ENCODE data around the gene TRMT44. TPM values are rescaled to one million over a fixed set of nuclear protein-coding genes. Genes with fewer than 3 reads are reported as not detected.
A peak's percentile ranks its signal among the peaks of the same experiment; 100 is the strongest.

TRMT44 gene, protein sequence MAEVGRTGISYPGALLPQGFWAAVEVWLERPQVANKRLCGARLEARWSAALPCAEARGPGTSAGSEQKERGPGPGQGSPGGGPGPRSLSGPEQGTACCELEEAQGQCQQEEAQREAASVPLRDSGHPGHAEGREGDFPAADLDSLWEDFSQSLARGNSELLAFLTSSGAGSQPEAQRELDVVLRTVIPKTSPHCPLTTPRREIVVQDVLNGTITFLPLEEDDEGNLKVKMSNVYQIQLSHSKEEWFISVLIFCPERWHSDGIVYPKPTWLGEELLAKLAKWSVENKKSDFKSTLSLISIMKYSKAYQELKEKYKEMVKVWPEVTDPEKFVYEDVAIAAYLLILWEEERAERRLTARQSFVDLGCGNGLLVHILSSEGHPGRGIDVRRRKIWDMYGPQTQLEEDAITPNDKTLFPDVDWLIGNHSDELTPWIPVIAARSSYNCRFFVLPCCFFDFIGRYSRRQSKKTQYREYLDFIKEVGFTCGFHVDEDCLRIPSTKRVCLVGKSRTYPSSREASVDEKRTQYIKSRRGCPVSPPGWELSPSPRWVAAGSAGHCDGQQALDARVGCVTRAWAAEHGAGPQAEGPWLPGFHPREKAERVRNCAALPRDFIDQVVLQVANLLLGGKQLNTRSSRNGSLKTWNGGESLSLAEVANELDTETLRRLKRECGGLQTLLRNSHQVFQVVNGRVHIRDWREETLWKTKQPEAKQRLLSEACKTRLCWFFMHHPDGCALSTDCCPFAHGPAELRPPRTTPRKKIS
- 14.3 TPM for polyA plus RNA-seq (2013)

DNA sequence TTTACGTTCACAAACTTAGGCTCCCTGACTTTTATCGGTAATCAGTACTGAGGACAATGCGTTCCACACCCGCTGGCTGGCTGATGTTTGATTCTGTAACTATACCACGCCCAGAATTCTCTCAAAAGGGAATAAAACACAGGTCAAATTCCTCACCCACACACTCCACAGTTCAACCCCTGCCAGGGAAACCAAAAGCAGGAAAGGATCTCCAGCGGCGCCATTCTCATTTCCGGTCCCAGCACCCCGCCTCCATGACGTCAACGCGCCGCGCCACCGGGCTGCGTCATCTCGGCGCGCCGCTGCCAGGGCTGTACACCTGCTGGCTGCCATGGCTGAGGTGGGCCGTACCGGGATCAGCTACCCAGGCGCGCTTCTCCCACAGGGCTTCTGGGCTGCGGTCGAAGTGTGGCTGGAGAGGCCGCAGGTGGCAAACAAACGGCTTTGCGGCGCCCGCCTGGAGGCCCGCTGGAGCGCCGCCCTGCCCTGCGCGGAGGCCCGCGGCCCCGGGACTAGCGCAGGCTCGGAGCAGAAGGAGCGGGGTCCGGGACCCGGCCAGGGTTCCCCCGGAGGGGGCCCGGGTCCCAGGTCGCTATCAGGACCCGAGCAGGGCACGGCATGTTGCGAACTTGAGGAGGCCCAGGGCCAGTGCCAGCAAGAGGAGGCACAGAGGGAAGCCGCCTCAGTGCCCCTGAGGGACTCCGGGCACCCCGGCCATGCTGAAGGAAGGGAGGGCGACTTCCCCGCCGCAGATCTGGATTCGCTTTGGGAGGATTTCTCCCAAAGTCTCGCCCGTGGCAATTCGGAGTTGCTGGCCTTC is at the start of gene TRMT44, which contains the start of gene ACOX3:
TSS of gene TRMT44 (plus strand) at position 286 of the 820 bp plus-strand sequence. CDS start at position 332, 46 bp downstream.
TSS of gene ACOX3 (minus strand) at position 232 of the 820 bp plus-strand sequence. CDS start 24,202 bp downstream, outside the sequence.
- 0% methylated on average over 58 of the region's 60 CpGs for WGBS (ENCODE audit: insufficient coverage)
- peaks cover 9 to 40% (median 26%) of the 10 kb centered on the region in 4 experiments for H3K4me1 ChIP-seq (ENCODE audit: control extremely low read depth in 1 of 4, control insufficient read depth in 4 of 4, insufficient read depth in 4 of 4, low read length in 3 of 4)
- ChIA-PET CTCF (interaction anchor here (1.0 to 3.0 kb wide), 4 partner anchors 12 to 199 kb away, joined by 3 to 16 read pairs (median 4); no protein-coding TSS in a partner anchor), POLR2A (interaction anchor here (1.4 kb wide), 2 partner anchors 12 to 31 kb away, joined by 3 to 4 read pairs; no protein-coding TSS in a partner anchor)
- peak within 1 kb of the TSS; percentile 78 to 100 (median 98) for H3K4me3 ChIP-seq (ENCODE audit: control insufficient read depth in 1 of 7, extremely low read depth in 1 of 7, insufficient read depth in 4 of 7, low read depth in 2 of 7, low read length in 6 of 7)
- H3K36me3 ChIP-seq (ENCODE audit: control insufficient read depth in 4 of 4, insufficient read depth in 4 of 4, low read length in 3 of 4), result peaks cover 0 to 5% (median 2%) of the 10 kb centered on the region in 4 experiments
- H3K27ac ChIP-seq (ENCODE audit: insufficient read depth in 1 of 2, low read depth in 1 of 2, low read length in 2 of 2, poor library complexity in 1 of 2, severe bottlenecking in 2 of 2), result peak within 1 kb of the TSS; percentile 95 to 98
- no peaks in the 10 kb centered on the region for H3K27me3 ChIP-seq (replicated peaks in 2 of 5; ENCODE audit: control insufficient read depth in 4 of 5, insufficient read depth in 5 of 5, low read length in 4 of 5)
- H3K9me3 ChIP-seq (ENCODE audit: control extremely low read depth in 1 of 5, control insufficient read depth in 4 of 5, insufficient read depth in 2 of 5, low read depth in 1 of 5, low read length in 4 of 5), result peaks cover 0 to 2% (median 0%) of the 10 kb centered on the region in 5 experiments
- DNase-seq, result peak; percentile 92 to 94 (median 93)

DNA sequence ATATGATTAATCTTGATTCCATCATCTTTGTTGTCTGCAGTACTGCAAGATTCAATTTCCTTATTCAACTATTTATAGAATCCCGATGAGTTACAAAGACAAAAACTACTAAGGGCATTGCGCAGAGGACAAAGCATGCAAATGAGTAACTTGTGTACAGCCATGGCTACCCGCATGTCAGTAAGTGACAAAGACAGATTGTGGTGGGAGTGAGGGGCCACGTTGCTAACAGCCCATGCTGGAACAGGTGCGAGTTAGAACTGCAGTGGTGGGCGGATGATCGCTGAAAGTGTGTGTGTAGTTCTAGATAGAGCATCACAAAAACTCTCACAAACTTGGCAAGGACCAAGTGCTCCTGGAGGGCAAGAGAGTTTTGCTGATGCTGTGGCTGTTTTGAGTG is 49.5 kb upstream of the TRMT44 start:
- H3K4me3 ChIP-seq (ENCODE audit: control insufficient read depth in 1 of 7, extremely low read depth in 1 of 7, insufficient read depth in 4 of 7, low read depth in 2 of 7, low read length in 6 of 7), result no peak overlapping the region
- CTCF ChIA-PET, result interaction anchor here (1.0 to 1.6 kb wide), 3 partner anchors 11 to 149 kb away, joined by 3 to 8 read pairs (median 5); no protein-coding TSS in a partner anchor
- POLR2A ChIA-PET, result no interaction called here
- no peak overlapping the region for H3K27ac ChIP-seq (ENCODE audit: insufficient read depth in 1 of 2, low read depth in 1 of 2, low read length in 2 of 2, poor library complexity in 1 of 2, severe bottlenecking in 2 of 2)
- no peaks in the 10 kb centered on the region for H3K4me1 ChIP-seq (ENCODE audit: control extremely low read depth in 1 of 4, control insufficient read depth in 4 of 4, insufficient read depth in 4 of 4, low read length in 3 of 4)
- H3K9me3 ChIP-seq (ENCODE audit: control extremely low read depth in 1 of 5, control insufficient read depth in 4 of 5, insufficient read depth in 2 of 5, low read depth in 1 of 5, low read length in 4 of 5), result no peaks in the 10 kb centered on the region
- peaks cover 6 to 67% (median 37%) of the 10 kb centered on the region in 4 experiments for H3K36me3 ChIP-seq (ENCODE audit: control insufficient read depth in 4 of 4, insufficient read depth in 4 of 4, low read length in 3 of 4)
- WGBS (ENCODE audit: insufficient coverage), result 98% methylated on average over 7 of the region's 7 CpGs
- DNase-seq, result no peak
- H3K27me3 ChIP-seq (replicated peaks in 2 of 5; ENCODE audit: control insufficient read depth in 4 of 5, insufficient read depth in 5 of 5, low read length in 4 of 5), result no peaks in the 10 kb centered on the region

DNA sequence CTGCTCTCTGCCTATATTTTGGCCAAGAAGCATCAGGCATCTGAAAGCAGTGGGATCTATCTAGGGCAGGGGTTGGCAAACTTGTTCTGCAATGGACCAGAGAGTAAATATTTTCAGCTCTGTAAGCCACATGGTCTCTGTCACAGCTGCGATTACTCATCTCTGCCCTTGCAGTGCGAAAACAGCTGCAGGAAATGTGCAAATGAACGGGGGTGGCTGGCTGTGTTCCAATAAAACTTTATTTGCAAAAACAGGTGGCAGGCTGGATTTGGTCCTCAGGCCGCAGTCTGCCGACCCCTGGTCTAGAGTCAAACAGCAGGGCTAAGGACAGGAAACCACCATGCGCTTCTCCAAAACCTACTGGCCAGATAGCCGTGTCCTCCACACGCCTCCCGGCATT is 48.6 kb upstream of the TRMT44 start:
- CTCF ChIA-PET, result interaction anchor here (0.6 to 1.6 kb wide), 5 partner anchors 9 to 212 kb away, joined by 3 to 8 read pairs (median 3); no protein-coding TSS in a partner anchor
- 87% methylated on average over 9 of the region's 9 CpGs for WGBS (ENCODE audit: insufficient coverage)
- POLR2A ChIA-PET, result no interaction called here
- DNase-seq, result peak in 2 of 3 donors; percentile 17 to 20
- Histone ChIP-seq H3K27me3 (replicated peaks in 2 of 5; ENCODE audit: control insufficient read depth in 4 of 5, insufficient read depth in 5 of 5, low read length in 4 of 5) (no peaks in the 10 kb centered on the region), H3K4me3 (ENCODE audit: control insufficient read depth in 1 of 7, extremely low read depth in 1 of 7, insufficient read depth in 4 of 7, low read depth in 2 of 7, low read length in 6 of 7) (no peak overlapping the region), H3K36me3 (ENCODE audit: control insufficient read depth in 4 of 4, insufficient read depth in 4 of 4, low read length in 3 of 4) (peaks cover 6 to 63% (median 34%) of the 10 kb centered on the region in 4 experiments), H3K4me1 (ENCODE audit: control extremely low read depth in 1 of 4, control insufficient read depth in 4 of 4, insufficient read depth in 4 of 4, low read length in 3 of 4) (no peaks in the 10 kb centered on the region), H3K27ac (ENCODE audit: insufficient read depth in 1 of 2, low read depth in 1 of 2, low read length in 2 of 2, poor library complexity in 1 of 2, severe bottlenecking in 2 of 2) (no peak overlapping the region), H3K9me3 (ENCODE audit: control extremely low read depth in 1 of 5, control insufficient read depth in 4 of 5, insufficient read depth in 2 of 5, low read depth in 1 of 5, low read length in 4 of 5) (no peaks in the 10 kb centered on the region)

DNA sequence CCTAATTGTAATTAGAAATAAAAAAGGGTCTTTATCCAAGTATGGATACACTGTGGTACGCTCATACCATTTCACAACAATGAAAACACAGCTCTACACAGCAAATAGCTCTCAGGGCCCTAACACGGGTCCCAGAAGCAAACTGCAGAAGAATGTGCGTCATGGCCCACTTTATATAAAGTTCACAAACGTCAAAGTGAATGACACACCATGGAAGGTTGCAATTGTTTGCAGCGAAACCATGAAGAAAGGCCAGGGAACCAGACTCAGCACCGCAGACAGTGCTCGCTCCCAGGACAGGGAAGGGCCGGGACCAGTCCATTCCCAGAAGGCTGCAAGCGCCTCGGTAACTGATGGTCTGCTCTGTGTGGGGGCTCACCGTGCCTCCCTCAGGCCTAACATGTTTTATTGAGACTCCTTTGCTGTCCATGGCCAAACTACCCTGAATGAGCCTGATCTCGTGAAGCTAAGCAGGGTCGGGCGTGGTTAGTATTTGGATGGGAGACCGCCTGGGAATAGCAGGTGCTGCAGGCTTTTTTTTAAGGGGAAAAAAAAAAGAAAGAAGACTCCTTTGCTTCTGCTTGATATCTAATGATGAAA is 47.9 kb upstream of the TRMT44 start:
- no peaks in the 10 kb centered on the region for H3K27me3 ChIP-seq (replicated peaks in 2 of 5; ENCODE audit: control insufficient read depth in 4 of 5, insufficient read depth in 5 of 5, low read length in 4 of 5)
- no peak overlapping the region for H3K27ac ChIP-seq (ENCODE audit: insufficient read depth in 1 of 2, low read depth in 1 of 2, low read length in 2 of 2, poor library complexity in 1 of 2, severe bottlenecking in 2 of 2)
- H3K4me1 ChIP-seq (ENCODE audit: control extremely low read depth in 1 of 4, control insufficient read depth in 4 of 4, insufficient read depth in 4 of 4, low read length in 3 of 4), result no peaks in the 10 kb centered on the region
- ChIA-PET CTCF (interaction anchor here (1.4 to 1.5 kb wide), 2 partner anchors 9 to 10 kb away, joined by 3 to 4 read pairs; no protein-coding TSS in a partner anchor), POLR2A (no interaction called here)
- no peak overlapping the region for H3K4me3 ChIP-seq (ENCODE audit: control insufficient read depth in 1 of 7, extremely low read depth in 1 of 7, insufficient read depth in 4 of 7, low read depth in 2 of 7, low read length in 6 of 7)
- peaks cover 6 to 55% (median 33%) of the 10 kb centered on the region in 4 experiments for H3K36me3 ChIP-seq (ENCODE audit: control insufficient read depth in 4 of 4, insufficient read depth in 4 of 4, low read length in 3 of 4)
- no peaks in the 10 kb centered on the region for H3K9me3 ChIP-seq (ENCODE audit: control extremely low read depth in 1 of 5, control insufficient read depth in 4 of 5, insufficient read depth in 2 of 5, low read depth in 1 of 5, low read length in 4 of 5)
- no peak for DNase-seq
- WGBS (ENCODE audit: insufficient coverage), result 96% methylated on average over 15 of the region's 15 CpGs

DNA sequence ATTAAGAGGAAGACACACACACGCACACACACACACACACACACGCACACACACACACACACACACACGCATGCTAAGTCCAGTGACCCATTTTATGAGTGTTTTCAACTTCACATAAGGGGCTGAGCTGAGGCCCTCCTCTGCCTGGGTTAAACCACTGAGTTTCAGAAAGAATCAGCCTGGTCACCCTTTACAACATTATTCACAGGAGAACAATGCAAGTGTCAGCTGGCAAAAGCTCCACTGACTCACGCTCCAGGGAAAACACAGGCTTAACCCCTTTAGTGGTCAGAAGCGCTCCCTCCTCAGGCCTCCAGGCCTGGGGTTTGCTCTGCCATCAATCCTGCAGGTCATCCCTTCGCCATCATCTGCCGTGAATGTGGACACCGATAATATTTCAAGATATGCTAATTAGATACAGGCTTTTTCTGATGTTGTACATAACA is 47.0 kb upstream of the TRMT44 start:
- H3K36me3 ChIP-seq (ENCODE audit: control insufficient read depth in 4 of 4, insufficient read depth in 4 of 4, low read length in 3 of 4), result peaks cover 6 to 49% (median 28%) of the 10 kb centered on the region in 4 experiments
- no peak for DNase-seq

DNA sequence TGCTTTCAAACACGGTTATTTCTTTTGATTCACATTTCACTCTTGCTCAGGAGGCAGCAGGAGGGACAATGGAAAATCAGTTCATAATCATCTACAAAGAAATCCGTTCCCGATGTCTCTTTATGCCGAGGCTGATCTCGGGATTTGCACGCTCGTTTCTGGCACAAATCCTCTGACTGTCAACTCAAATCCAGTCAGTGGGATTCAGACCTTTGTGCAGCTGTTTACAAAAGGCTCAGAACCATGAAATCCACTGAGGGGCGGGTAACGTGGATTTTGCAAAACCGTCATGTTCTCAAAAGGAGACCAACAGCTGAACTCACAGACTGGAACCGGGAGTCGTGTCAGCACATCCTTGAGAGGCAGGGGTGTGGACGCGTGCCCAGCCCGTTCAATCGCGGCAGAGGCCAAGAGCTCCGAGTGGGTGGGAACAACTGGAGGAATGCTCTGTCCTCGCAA is 46.5 kb upstream of the TRMT44 start:
- CTCF ChIA-PET, result interaction anchor here (1.1 to 1.8 kb wide), 2 partner anchors 8 to 16 kb away, joined by 3 to 4 read pairs; no protein-coding TSS in a partner anchor
- no peak for DNase-seq
- H3K27ac ChIP-seq (ENCODE audit: insufficient read depth in 1 of 2, low read depth in 1 of 2, low read length in 2 of 2, poor library complexity in 1 of 2, severe bottlenecking in 2 of 2), result no peak overlapping the region
- peaks cover 0 to 3% (median 0%) of the 10 kb centered on the region in 4 experiments for H3K4me1 ChIP-seq (ENCODE audit: control extremely low read depth in 1 of 4, control insufficient read depth in 4 of 4, insufficient read depth in 4 of 4, low read length in 3 of 4)
- H3K9me3 ChIP-seq (ENCODE audit: control extremely low read depth in 1 of 5, control insufficient read depth in 4 of 5, insufficient read depth in 2 of 5, low read depth in 1 of 5, low read length in 4 of 5), result no peaks in the 10 kb centered on the region
- H3K4me3 ChIP-seq (ENCODE audit: control insufficient read depth in 1 of 7, extremely low read depth in 1 of 7, insufficient read depth in 4 of 7, low read depth in 2 of 7, low read length in 6 of 7), result no peak overlapping the region
- peaks cover 6 to 49% (median 27%) of the 10 kb centered on the region in 4 experiments for H3K36me3 ChIP-seq (ENCODE audit: control insufficient read depth in 4 of 4, insufficient read depth in 4 of 4, low read length in 3 of 4)
- POLR2A ChIA-PET, result no interaction called here
- no peaks in the 10 kb centered on the region for H3K27me3 ChIP-seq (replicated peaks in 2 of 5; ENCODE audit: control insufficient read depth in 4 of 5, insufficient read depth in 5 of 5, low read length in 4 of 5)
- WGBS (ENCODE audit: insufficient coverage), result 93% methylated on average over 19 of the region's 19 CpGs

More for the DNA sequence above, 47.0 kb upstream of the TRMT44 start:
- CTCF ChIA-PET, result interaction anchor here (1.5 kb wide), 1 partner anchor 9 kb away, joined by 4 read pairs; no protein-coding TSS in a partner anchor
- WGBS (ENCODE audit: insufficient coverage), result 94% methylated on average over 2 of the region's 8 CpGs
- Histone ChIP-seq H3K27ac (ENCODE audit: insufficient read depth in 1 of 2, low read depth in 1 of 2, low read length in 2 of 2, poor library complexity in 1 of 2, severe bottlenecking in 2 of 2) (no peak overlapping the region), H3K4me3 (ENCODE audit: control insufficient read depth in 1 of 7, extremely low read depth in 1 of 7, insufficient read depth in 4 of 7, low read depth in 2 of 7, low read length in 6 of 7) (no peak overlapping the region), H3K9me3 (ENCODE audit: control extremely low read depth in 1 of 5, control insufficient read depth in 4 of 5, insufficient read depth in 2 of 5, low read depth in 1 of 5, low read length in 4 of 5) (no peaks in the 10 kb centered on the region), H3K4me1 (ENCODE audit: control extremely low read depth in 1 of 4, control insufficient read depth in 4 of 4, insufficient read depth in 4 of 4, low read length in 3 of 4) (no peaks in the 10 kb centered on the region), H3K27me3 (replicated peaks in 2 of 5; ENCODE audit: control insufficient read depth in 4 of 5, insufficient read depth in 5 of 5, low read length in 4 of 5) (no peaks in the 10 kb centered on the region)
- POLR2A ChIA-PET, result no interaction called here
